Keratinocyte (primary cell): Measurements from ENCODE around the gene BRCA1. TPM values are rescaled to one million over a fixed set of nuclear protein-coding genes. Genes with fewer than 3 reads are reported as not detected.

ENCODE experiments used
- DNase-seq: peaks from one replicate; pipeline ENCODE4 v3.0.0-alpha.2; 2011; ENCODE audit warnings: low read depth, missing footprints, low spot score
- FAIRE-seq: peaks from 2 replicates; lab custom pipeline; 2011; peaks lifted over from hg19 to GRCh38; lab: Jason Lieb, UNC
- H2AFZ ChIP-seq: 2 replicates; pipeline ENCODE4 v1.6.0; 2012; ENCODE audit warnings: low read length, control low read depth, inconsistent platforms; ENCODE audit not compliant: control insufficient read depth
- H3K27ac ChIP-seq: 2 replicates; pipeline ENCODE4 v1.5.1; 2011; ENCODE audit warnings: low read length; ENCODE audit not compliant: control insufficient read depth, insufficient read depth
- H3K27me3 ChIP-seq: 3 replicates; pipeline ENCODE4 v1.6.0; 2011; ENCODE audit warnings: low read length; ENCODE audit not compliant: control insufficient read depth, insufficient read depth; ENCODE audit errors: extremely low read depth
- H3K36me3 ChIP-seq, 2 experiments: 2 replicates in 1 of 2; 3 replicates in 1 of 2; pipeline ENCODE4 v1.5.1; 2011; ENCODE audit warnings: low read length in 2 of 2, mild to moderate bottlenecking in 1 of 2; ENCODE audit not compliant: control insufficient read depth in 2 of 2, insufficient read depth in 2 of 2; ENCODE audit errors: extremely low read depth in 1 of 2
- H3K4me1 ChIP-seq: 3 replicates; pipeline ENCODE4 v1.5.1; 2011; ENCODE audit warnings: low read length; ENCODE audit not compliant: control insufficient read depth, insufficient read depth; ENCODE audit errors: extremely low read depth
- H3K4me2 ChIP-seq: 3 replicates; pipeline ENCODE4 v1.6.0; 2011; ENCODE audit warnings: low read depth, low read length; ENCODE audit not compliant: control insufficient read depth, insufficient read depth; ENCODE audit errors: extremely low read depth
- H3K4me3 ChIP-seq, 3 experiments: fragments of 200-600 bp in 1 of 3; sonication (generic) in 1 of 3; 2 replicates in 2 of 3; 3 replicates in 1 of 3; pipeline ENCODE4 v1.5.1; 2011 to 2016; ENCODE audit warnings: low read length in 3 of 3, mild to moderate bottlenecking in 3 of 3, control low read depth in 2 of 3, inconsistent platforms in 1 of 3, low read depth in 1 of 3, mixed read lengths in 1 of 3, mixed run types in 1 of 3, moderate library complexity in 1 of 3; ENCODE audit not compliant: control insufficient read depth in 2 of 3, insufficient read depth in 2 of 3; ENCODE audit errors: extremely low read depth in 1 of 3
- H3K79me2 ChIP-seq: 2 replicates; pipeline ENCODE4 v1.6.0; 2012; ENCODE audit warnings: low read length; ENCODE audit not compliant: control insufficient read depth, insufficient read depth
- H3K9ac ChIP-seq: 3 replicates; pipeline ENCODE4 v1.6.0; 2011; ENCODE audit warnings: low read length; ENCODE audit not compliant: control insufficient read depth, insufficient read depth; ENCODE audit errors: extremely low read depth
- H3K9me1 ChIP-seq: 3 replicates; pipeline ENCODE4 v1.6.0; 2011; ENCODE audit warnings: low read length; ENCODE audit not compliant: control insufficient read depth, insufficient read depth; ENCODE audit errors: extremely low read depth
- H3K9me3 ChIP-seq: 2 replicates; pipeline ENCODE4 v1.5.1; 2012; ENCODE audit warnings: low read depth, low read length; ENCODE audit not compliant: control insufficient read depth
- H4K20me1 ChIP-seq: 3 replicates; pipeline ENCODE4 v1.6.0; 2011; ENCODE audit warnings: low read length; ENCODE audit not compliant: control insufficient read depth, insufficient read depth; ENCODE audit errors: extremely low read depth
- EZH2 ChIP-seq: IDR thresholded peaks from one replicate; pipeline ENCODE4 v1.6.1; 2012; ENCODE audit warnings: inconsistent platforms, mild to moderate bottlenecking, low read length, moderate library complexity
- dilution Hi-C: fragments of 300-500 bp; cut with MboI; formaldehyde crosslinking; loops from one replicate; pipeline ENCODE4 v1.7.0; 2020; ENCODE audit warnings: low sequenced_read_pairs; ENCODE audit not compliant: extremely low pct_ligation_motif_present
- polyA plus RNA-seq, 5 experiments: library from polyadenylated mRNA; depleted of rRNA in 3 of 5; stranded (reverse) in 3 of 5; stranded (forward) in 1 of 5; unstranded in 1 of 5; fragments of >200 nt; gene quantifications; 1 replicate in 1 of 5; 2 replicates in 3 of 5; 3 replicates in 1 of 5; pipeline versions ENCODE4 v1.2.1 to v1.2.3, GENCODE V29; 2011 to 2012; ENCODE audit warnings: missing spikeins in 2 of 5, low read depth in 1 of 5, low replicate concordance in 1 of 5
- TF ChIP-seq, protein P1 (sequence below), 3 experiments: IDR thresholded peaks in 1 of 3; conservative IDR thresholded peaks in 1 of 3; optimal IDR thresholded peaks in 1 of 3; 2 replicates in 2 of 3; 3 replicates in 1 of 3; pipeline versions ENCODE3 to v1.5.1; 2011; ENCODE audit warnings: low read length in 3 of 3, mild to moderate bottlenecking in 3 of 3, moderate library complexity in 2 of 3, control low read depth in 1 of 3, inconsistent platforms in 1 of 3; ENCODE audit not compliant: insufficient read depth in 2 of 3; ENCODE audit errors: extremely low read depth in 1 of 3

Gene BRCA1
- polyA plus RNA-seq, 1 donor (not counting 4 experiments of a cell fraction or from before 2014, with no cell fraction given): 17.2 TPM

DNA sequence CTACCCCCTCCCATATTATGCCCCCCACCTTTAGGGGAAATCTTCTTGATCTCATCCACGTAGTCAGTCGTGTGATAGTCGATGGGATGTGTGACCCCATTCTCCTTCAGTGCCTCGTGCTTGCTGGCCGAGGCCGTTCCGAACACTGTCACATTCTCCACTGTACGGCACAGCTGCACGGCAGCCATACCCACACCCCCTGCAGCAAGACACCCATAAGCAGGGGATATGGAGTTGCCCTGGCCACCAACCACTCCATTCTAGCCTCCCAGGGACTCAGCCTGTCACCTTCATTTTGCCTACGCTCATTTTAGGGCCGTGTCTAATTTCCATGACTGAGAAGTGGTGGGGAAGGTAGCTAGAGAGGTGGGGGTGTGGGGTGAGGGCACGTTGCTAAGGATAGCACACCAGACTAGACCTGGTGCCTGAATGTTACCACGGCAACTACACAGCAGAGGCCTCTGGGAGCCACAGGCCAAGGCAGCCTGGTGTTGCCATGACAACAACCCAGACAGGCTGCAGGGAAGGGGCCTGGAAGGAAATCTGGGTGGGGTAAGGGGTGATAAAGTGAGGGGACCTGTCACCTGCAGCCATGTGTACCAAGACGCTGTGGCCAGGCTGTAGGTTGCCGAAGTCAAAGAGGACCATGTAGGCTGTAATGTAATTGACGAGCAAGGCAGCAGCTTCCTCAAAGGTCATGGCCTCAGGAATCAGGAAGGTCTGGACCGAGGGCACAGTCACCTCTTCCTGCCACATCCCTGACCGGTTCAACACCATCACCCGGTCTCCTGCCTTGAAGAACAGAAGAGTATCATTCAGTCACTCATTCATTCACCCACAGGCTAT lies 106.9 kb downstream of the BRCA1 start:
- H3K9me1 ChIP-seq: no peaks in the 10 kb centered on the region
- H3K27ac ChIP-seq: no peak overlapping the region
- H3K9me3 ChIP-seq: no peaks in the 10 kb centered on the region
- peaks cover 20% of the 10 kb centered on the region for H3K79me2 ChIP-seq
- no peak for TF ChIP-seq EZH2
- TF ChIP-seq, protein P1, sequence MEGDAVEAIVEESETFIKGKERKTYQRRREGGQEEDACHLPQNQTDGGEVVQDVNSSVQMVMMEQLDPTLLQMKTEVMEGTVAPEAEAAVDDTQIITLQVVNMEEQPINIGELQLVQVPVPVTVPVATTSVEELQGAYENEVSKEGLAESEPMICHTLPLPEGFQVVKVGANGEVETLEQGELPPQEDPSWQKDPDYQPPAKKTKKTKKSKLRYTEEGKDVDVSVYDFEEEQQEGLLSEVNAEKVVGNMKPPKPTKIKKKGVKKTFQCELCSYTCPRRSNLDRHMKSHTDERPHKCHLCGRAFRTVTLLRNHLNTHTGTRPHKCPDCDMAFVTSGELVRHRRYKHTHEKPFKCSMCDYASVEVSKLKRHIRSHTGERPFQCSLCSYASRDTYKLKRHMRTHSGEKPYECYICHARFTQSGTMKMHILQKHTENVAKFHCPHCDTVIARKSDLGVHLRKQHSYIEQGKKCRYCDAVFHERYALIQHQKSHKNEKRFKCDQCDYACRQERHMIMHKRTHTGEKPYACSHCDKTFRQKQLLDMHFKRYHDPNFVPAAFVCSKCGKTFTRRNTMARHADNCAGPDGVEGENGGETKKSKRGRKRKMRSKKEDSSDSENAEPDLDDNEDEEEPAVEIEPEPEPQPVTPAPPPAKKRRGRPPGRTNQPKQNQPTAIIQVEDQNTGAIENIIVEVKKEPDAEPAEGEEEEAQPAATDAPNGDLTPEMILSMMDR (optimal IDR thresholded peaks at IDR 0.05 in 1 of 3, IDR thresholded peaks at IDR 0.05 in 1 of 3, conservative IDR thresholded peaks at IDR 0.05 in 1 of 3; ENCODE audit: extremely low read depth in 1 of 3, insufficient read depth in 2 of 3, low read length in 3 of 3): no peak
- no peak for DNase-seq
- no peak for FAIRE-seq
- H2AFZ ChIP-seq: no peak overlapping the region
- H3K9ac ChIP-seq: no peak overlapping the region
- no peak overlapping the region for H3K4me2 ChIP-seq
- H3K4me3 ChIP-seq: no peak overlapping the region
- dilution Hi-C loops: no loop called here
- H3K36me3 ChIP-seq: peaks cover 19 to 31% of the 10 kb centered on the region in 2 experiments
- peaks cover 11% of the 10 kb centered on the region for H3K4me1 ChIP-seq
- H3K27me3 ChIP-seq: no peaks in the 10 kb centered on the region
- no peaks in the 10 kb centered on the region for H4K20me1 ChIP-seq

DNA sequence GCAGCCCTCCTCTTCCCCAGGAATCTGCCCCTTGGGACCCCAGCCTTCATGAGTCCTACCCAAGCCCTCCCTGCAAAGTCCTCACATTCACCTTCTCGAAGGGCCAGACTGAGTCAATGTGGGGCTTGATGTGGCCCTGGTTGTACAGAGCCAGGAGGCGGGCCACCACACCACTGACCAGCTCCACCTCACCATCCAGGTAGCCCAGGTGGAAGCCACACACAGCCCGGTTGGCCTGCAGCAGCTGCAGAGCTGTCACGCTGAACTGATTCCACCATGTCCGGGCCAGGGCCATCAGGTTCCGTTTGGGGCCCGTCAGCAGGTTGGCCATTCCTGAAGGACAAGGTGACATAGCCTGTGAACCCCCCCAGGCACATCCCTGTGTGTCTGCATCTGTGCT lies 108.9 kb downstream of the BRCA1 start:
- no peaks in the 10 kb centered on the region for H3K9me1 ChIP-seq
- no peak for DNase-seq
- TF ChIP-seq, protein P1 (optimal IDR thresholded peaks at IDR 0.05 in 1 of 3, IDR thresholded peaks at IDR 0.05 in 1 of 3, conservative IDR thresholded peaks at IDR 0.05 in 1 of 3; ENCODE audit: extremely low read depth in 1 of 3, insufficient read depth in 2 of 3, low read length in 3 of 3): no peak
- no peak overlapping the region for H3K4me2 ChIP-seq
- no peaks in the 10 kb centered on the region for H3K9me3 ChIP-seq
- H3K79me2 ChIP-seq: peaks cover 15% of the 10 kb centered on the region
- H3K4me3 ChIP-seq: no peak overlapping the region
- dilution Hi-C loops: no loop called here
- no peak for FAIRE-seq
- peaks cover 19 to 33% of the 10 kb centered on the region in 2 experiments for H3K36me3 ChIP-seq
- no peak overlapping the region for H2AFZ ChIP-seq
- no peaks in the 10 kb centered on the region for H3K27me3 ChIP-seq
- H4K20me1 ChIP-seq: no peaks in the 10 kb centered on the region
- H3K4me1 ChIP-seq: peaks cover 11% of the 10 kb centered on the region
- no peak overlapping the region for H3K27ac ChIP-seq
- no peak overlapping the region for H3K9ac ChIP-seq
